ENCODE results near the gene PCP4.

PCP4 gene

GRCh38 chr21:39976800-39977199 is 109.6 kb downstream of the PCP4 start:
- no peak for DNase-seq
